WTC11 (cell line): ENCODE data around the gene CRABP2.

Experiments
- ATF6 ChIP-seq: sonication (generic); formaldehyde crosslinking; IDR thresholded peaks from 2 replicates; pipeline ENCODE4 v1.8.1; 2023; ENCODE audit warnings: mild to moderate bottlenecking, missing genetic modification reagents
- RELA ChIP-seq: sonication (generic); formaldehyde crosslinking; IDR thresholded peaks from 2 replicates; pipeline ENCODE4 v1.8.1; 2022; ENCODE audit warnings: missing genetic modification reagents, mild to moderate bottlenecking, borderline replicate concordance

GRCh38 chr1:156658945-156659574 is 46.3 kb downstream of the CRABP2 start:
- TF ChIP-seq RELA (CRISPR knock-in tag) (no peak), ATF6 (CRISPR knock-in tag) (no peak)
